ENCODE data around the gene OR1D5.
"Not testable (repeated sequence)": the region's sequence is repeated elsewhere in the genome, so short reads cannot be mapped to it uniquely, and the experiment has no call there.

The OR1D5 gene

GRCh38 chr17:3033741-3034577 lies 29.4 kb downstream of the OR1D5 start:
- no peak for TF ChIP-seq CTCF (IDR thresholded peaks at IDR 0.05)
- peaks cover 0 to 15% (median 3%) of the 10 kb centered on the region in 3 donors for H3K36me3 ChIP-seq
- no peaks in the 10 kb centered on the region for H3K4me1 ChIP-seq
- intact Hi-C loops (cut with DNase I; ENCODE audit: low total_unique reads), result no loop called here
- H3K4me3 ChIP-seq, result no peak overlapping the region
- no peak overlapping the region for H3K27ac ChIP-seq
- H3K27me3 ChIP-seq, result no peaks in the 10 kb centered on the region
- no peaks in the 10 kb centered on the region for H3K9me3 ChIP-seq
- peak in 1 of 2 donors; percentile 56 for DNase-seq

- no peak overlapping the region for H3K4me3 ChIP-seq
- H3K9me3 ChIP-seq, result no peaks in the 10 kb centered on the region
- no peak overlapping the region for H3K27ac ChIP-seq
- no peaks in the 10 kb centered on the region for H3K4me1 ChIP-seq
- peaks cover 0 to 15% (median 3%) of the 10 kb centered on the region in 3 donors for H3K36me3 ChIP-seq
- intact Hi-C loops (cut with DNase I; ENCODE audit: low total_unique reads), result no loop called here
- TF ChIP-seq CTCF (IDR thresholded peaks at IDR 0.05), result no peak
- no peaks in the 10 kb centered on the region for H3K27me3 ChIP-seq
- peak in 1 of 2 donors; percentile 57 for DNase-seq
These were observed 30.2 kb downstream of the OR1D5 start for GRCh38 chr17:3033248-3033640.

- no peaks in the 10 kb centered on the region for H3K4me1 ChIP-seq
- TF ChIP-seq CTCF (IDR thresholded peaks at IDR 0.05), result no peak
- intact Hi-C loops (cut with DNase I; ENCODE audit: low total_unique reads), result no loop called here
- DNase-seq, result peak in 1 of 2 donors; percentile 58
- no peak overlapping the region for H3K27ac ChIP-seq
- H3K4me3 ChIP-seq, result no peak overlapping the region
- no peaks in the 10 kb centered on the region for H3K27me3 ChIP-seq
- H3K9me3 ChIP-seq, result no peaks in the 10 kb centered on the region
- H3K36me3 ChIP-seq, result peaks cover 0 to 21% (median 3%) of the 10 kb centered on the region in 3 donors
These were observed 30.9 kb downstream of the OR1D5 start for GRCh38 chr17:3032258-3033247.

- H3K36me3 ChIP-seq, result peaks cover 0 to 37% (median 3%) of the 10 kb centered on the region in 3 donors
- H3K9me3 ChIP-seq; H3K27me3 ChIP-seq; H3K27ac ChIP-seq; intact Hi-C loops (cut with DNase I; ENCODE audit: low total_unique reads); H3K4me1 ChIP-seq; H3K4me3 ChIP-seq: not testable (repeated sequence)
- DNase-seq, result peak; percentile 7 to 50
These were observed 32.4 kb downstream of the OR1D5 start for GRCh38 chr17:3030852-3031470.

GRCh38 chr17:3030096-3030495 lies 33.3 kb downstream of the OR1D5 start:
- Histone ChIP-seq H3K36me3 (peaks cover 0 to 41% (median 3%) of the 10 kb centered on the region in 3 donors), H3K27ac (no peak overlapping the region), H3K4me3 (no peak overlapping the region), H3K9me3 (no peaks in the 10 kb centered on the region), H3K27me3 (no peaks in the 10 kb centered on the region), H3K4me1 (no peaks in the 10 kb centered on the region)
- no peak for TF ChIP-seq CTCF (IDR thresholded peaks at IDR 0.05)
- DNase-seq, result peak; percentile 23 to 37
- intact Hi-C loops (cut with DNase I; ENCODE audit: low total_unique reads), result no loop called here
